IPS DF 4.7 (cell line): ENCODE data around the gene FAM107B.
"Not testable (repeated sequence)": the region's sequence is repeated elsewhere in the genome, so short reads cannot be mapped to it uniquely, and the experiment has no call there.

Experiments used
- DNase-seq: peaks from one replicate; pipeline ENCODE4 v3.0.0-alpha.2; 2013; ENCODE audit warnings: low spot score; ENCODE audit errors: extremely low read depth

The FAM107B gene

DNA sequence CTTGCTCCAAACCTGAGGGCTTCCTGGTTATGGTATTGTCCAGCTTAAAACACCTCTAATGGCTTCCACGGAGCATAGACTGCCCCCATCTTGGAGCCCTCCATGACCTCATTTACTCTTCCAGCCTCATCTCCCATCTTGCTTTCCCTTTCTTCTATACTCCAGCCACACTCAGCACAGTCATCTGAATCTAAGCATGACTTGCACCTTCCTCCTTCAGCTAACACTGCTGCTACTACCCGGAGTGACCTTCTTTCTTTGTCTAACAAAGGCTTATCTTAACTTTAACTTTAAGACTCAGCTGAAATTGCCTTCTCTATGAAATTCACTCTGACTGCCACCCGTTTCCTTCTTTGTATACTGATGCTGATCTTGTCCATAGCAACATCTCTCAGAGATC is 135.1 kb downstream of the FAM107B start:
- DNase-seq = no peak

- DNase-seq = no peak
These were observed 139.5 kb downstream of the FAM107B start for GRCh38 chr10:14635043-14635710.

GRCh38 chr10:14634572-14634971 is 140.1 kb downstream of the FAM107B start:
- DNase-seq = not testable (repeated sequence)

DNA sequence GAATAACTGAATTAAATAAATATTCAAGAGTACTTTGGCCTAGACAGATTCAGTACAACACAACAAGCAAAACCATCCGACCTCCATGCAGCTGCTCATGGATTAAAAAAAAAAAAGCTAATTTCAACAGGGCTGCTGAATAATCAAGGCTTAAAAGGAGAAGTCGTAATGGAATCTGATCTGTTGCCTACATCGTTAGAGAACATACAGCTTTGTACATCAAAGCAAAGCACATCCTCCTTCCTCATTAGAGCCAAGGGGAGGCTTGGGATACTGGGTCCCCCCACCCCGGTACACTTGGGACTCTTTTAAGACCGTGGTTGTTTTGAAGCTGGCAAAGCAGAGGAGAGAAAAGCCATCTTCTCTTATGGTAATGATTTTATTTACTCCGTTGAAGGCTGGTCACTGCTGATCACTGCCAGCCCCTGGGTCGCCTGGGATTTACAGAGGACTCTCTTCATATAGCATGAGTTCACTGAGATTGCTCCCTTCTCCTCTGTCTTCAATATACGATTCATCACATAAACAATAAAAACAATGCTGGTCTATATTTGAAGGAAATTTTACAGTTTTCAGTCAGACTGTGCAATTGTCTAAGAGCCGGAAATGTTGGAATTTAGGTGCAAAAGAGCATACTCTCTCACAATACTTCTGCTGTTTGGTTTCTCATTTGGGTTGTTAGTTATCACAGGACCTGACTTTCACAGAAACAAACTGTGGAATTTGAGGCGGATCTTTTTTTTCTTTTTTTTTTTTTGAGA is 148.8 kb downstream of the FAM107B start:
- DNase-seq = no peak

DNA sequence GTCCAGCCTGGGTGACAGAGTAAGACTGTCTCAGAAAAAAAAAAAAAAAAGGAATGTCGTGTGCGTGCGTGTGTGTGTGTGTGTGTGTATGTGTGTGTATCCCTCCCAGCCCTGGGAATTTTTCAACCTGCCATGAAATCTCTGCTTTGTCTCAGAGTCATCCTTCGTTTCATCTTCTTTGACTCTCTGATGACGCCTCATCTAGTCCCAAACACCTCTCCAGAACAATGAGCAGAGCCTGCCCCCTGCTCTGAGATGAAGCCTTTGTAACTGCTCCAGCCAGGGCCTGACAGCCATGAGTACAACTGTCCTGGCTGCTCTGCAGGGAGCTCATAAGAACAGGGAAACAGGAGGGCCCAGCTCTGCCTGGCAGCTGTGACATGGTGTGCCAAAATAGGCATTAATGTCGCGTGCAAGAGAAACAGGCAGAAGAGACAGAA is 149.5 kb downstream of the FAM107B start:
- no peak for DNase-seq

DNA sequence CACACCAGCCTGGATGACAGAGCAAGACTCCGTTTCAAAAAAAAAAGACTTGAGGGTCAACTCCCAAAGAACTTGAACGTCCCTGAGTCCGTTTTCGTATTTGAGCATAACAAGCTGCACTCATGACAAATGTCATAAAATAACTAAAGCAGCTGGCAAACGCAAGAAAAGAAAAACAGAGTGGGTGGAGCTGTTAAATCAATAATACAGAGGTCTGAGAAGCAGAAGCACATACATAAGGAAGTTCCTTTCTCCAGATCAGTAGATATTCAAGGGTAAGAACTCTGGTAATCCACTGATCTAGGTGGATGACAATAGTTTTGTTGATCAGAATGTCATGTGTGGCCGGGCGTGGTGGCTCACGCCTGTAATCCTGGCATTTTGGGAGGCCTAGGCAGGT is 150.1 kb downstream of the FAM107B start:
- DNase-seq = no peak

- DNase-seq = no peak
These were observed 150.8 kb downstream of the FAM107B start for GRCh38 chr10:14623931-14624330.

- no peak for DNase-seq
These were observed 153.7 kb downstream of the FAM107B start for GRCh38 chr10:14621037-14621436.

- DNase-seq = no peak
These were observed 156.0 kb downstream of the FAM107B start for GRCh38 chr10:14618674-14619073.

- no peak for DNase-seq
These were observed 156.8 kb downstream of the FAM107B start for GRCh38 chr10:14617852-14618251.

DNA sequence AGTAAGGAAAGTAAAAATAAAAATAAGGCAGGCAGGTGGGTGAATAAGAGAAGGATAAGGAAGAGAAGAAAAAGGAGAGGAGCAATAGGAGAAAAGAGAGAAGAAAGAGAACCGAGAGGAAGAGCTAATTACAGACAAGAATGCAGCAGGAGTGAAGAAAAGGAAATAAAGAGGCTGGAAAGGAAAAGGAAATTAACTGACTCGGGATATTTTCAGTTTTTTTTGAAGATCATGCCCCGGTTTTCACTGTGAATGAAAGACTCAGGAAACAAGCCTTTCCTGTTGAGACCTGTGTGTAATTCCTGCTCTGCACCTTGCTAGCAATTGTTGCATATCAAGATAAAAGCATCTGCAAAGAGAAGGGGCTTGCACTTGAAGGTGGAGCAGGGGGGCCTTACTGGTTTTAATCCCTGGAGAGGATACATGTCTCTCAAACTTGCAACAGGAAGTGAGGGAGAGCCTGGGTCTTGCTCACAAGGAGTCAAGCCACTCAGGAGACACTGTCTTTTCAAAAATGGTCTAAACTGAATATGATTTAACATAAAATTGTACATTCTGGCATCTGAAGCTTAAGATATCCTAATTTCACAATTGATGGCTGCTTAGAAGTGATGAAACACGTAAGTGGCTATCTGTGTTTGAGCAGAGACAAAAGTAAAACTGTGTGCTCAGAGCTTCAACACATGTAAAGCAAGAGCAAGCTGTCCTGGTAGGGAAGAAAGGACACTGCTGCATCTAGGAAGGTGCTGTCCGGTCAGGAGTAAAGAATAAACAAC is 157.6 kb downstream of the FAM107B start:
- DNase-seq = no peak

DNA sequence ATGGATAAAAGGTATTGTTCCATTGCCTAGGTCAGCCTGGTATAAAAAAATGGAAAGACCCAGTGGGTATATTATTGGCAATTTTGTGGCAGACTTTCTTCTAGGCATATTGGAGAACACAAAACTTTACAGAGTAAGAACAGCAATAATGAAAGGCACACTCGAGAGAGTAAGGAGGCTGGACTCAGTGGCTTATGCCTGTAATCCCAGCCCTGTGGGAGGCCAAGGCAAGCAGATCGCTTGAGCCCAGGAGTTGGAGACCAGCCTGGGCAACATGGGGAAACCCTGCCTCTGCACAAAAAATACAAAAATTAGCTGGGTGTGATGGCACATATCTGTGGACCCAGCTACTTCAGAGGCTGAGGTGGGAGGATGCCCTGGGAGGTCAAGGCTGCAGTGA is 158.2 kb downstream of the FAM107B start:
- DNase-seq = no peak

GRCh38 chr10:14613588-14613920 is 161.1 kb downstream of the FAM107B start:
- no peak for DNase-seq

GRCh38 chr10:14612873-14613587 is 161.7 kb downstream of the FAM107B start:
- DNase-seq = no peak

DNA sequence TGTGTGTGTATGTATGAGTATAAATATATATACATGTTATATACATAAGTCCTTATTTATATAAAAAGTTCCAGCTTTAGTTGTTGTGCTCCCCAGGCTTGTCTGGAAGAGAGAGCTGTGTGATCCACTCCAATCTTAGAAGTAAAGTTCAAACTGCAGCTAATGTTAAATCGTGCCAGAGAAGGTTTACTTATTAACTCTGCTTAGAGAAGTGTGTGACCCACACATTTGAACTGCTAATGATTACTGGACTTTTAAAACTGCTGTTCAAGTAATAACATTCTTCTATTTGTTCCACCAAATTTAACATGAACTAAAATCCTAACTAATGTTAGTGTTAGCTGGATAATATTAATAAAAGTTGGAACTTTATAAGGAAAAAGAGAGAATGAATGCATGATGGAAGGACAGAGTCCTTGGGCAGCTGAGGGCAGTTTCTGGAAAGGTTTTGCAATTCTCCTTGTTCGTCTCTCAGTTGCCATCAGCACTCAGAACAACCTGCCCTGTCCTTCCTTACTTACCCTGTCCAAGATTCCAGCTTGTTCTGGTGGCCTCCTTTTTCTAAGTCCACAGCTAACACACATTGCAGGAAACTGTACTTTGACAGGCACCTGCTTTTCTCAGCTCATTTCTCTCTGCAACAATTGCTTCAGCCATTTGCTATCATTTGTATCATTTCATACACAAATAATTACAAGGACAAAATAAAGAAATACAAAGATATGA is 162.6 kb downstream of the FAM107B start:
- DNase-seq = no peak

- DNase-seq = no peak
These were observed 165.5 kb downstream of the FAM107B start for GRCh38 chr10:14609178-14609577.

DNA sequence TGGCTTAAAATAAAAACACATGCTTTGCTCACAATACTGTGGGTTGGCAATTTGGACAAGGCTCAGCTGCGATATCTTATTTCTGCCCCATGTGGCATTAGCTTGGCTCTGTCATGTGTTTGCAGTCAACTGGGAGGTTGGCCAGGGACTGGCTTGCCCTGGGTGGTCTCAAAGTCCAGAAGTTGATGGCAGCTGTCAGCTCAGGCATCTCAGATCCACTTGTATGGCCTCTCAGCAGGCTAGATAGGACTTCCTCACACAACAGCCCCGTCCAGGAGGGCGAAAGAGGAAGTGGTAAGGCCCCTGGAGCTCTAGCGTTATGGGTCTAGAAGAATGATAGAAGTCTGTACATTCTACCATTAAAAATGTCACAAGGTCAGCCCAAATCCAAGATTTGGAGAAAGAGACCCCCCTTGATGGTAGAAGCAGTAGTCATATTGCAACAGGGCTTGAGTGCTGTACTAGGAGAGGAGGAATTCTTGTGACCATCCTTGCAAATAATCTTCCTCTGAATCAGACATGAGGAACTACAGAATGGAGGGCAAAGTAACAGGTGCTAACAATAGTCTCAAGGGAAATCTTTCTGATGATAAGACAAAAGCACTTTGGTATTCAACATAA is 166.2 kb downstream of the FAM107B start:
- no peak for DNase-seq

GRCh38 chr10:14606633-14607032 is 168.1 kb downstream of the FAM107B start:
- no peak for DNase-seq

GRCh38 chr10:14605231-14605925 is 169.3 kb downstream of the FAM107B start:
- DNase-seq = no peak
